Activated CD8-positive, alpha-beta T cell treated with anti-CD3 and anti-CD28 coated beads for 36 hours (primary cell): ENCODE data around the gene RAB34. TPM values are rescaled to one million over a fixed set of nuclear protein-coding genes. Genes with fewer than 3 reads are reported as not detected.

ENCODE experiments used
- ATAC-seq: fragments of 200-7000 bp; cut with Tn5 transposase; one replicate; pipeline ENCODE4 v1.10.0; 2021; ENCODE audit warnings: mild to moderate bottlenecking, moderate library complexity
- CTCF ChIA-PET: fragments of 350-600 bp; sonication (Branson Sonifier 250); formaldehyde crosslinking; loops from one replicate; lab custom pipeline; 2021; ENCODE audit warnings: antibody characterized with exemption; lab: Charles Lee
- POLR2A ChIA-PET: fragments of 350-600 bp; sonication (Branson Sonifier 250); formaldehyde crosslinking; loops from one replicate; lab custom pipeline; 2021; ENCODE audit warnings: antibody characterized with exemption; lab: Charles Lee
- DNase-seq: peaks from one replicate; pipeline ENCODE4 v3.0.0-alpha.2; 2020
- H3K27ac Mint-ChIP-seq: one replicate; pipeline ENCODE4 v1.8.0; 2021; ENCODE audit warnings: mild to moderate bottlenecking, mixed read lengths
- H3K27me3 Mint-ChIP-seq: one replicate; pipeline ENCODE4 v1.8.0; 2021; ENCODE audit warnings: mixed read lengths
- H3K36me3 Mint-ChIP-seq: one replicate; pipeline ENCODE4 v1.8.0; 2021; ENCODE audit warnings: low read depth, mixed read lengths
- H3K4me1 Mint-ChIP-seq: one replicate; pipeline ENCODE4 v1.8.0; 2021; ENCODE audit warnings: low read depth, mixed read lengths
- H3K4me3 Mint-ChIP-seq: one replicate; pipeline ENCODE4 v1.8.0; 2021; ENCODE audit warnings: mild to moderate bottlenecking, moderate library complexity, mixed read lengths
- H3K9me3 Mint-ChIP-seq: one replicate; pipeline ENCODE4 v1.8.0; 2021; ENCODE audit warnings: mixed read lengths
- intact Hi-C: fragments of 100-400 bp; cut with micrococcal nuclease; formaldehyde crosslinking; loops from one replicate; pipeline ENCODE4 v1.10.0; 2022
- total RNA-seq, 2 experiments: library from RNA; stranded (reverse); gene quantifications; one replicate each; pipeline ENCODE4 v1.2.3, GENCODE V29; 2021
- TF ChIP-seq, protein P1 (sequence below): fragments of 200-600 bp; IDR thresholded peaks from one replicate; pipeline ENCODE4 v1.8.0; 2022; ENCODE audit warnings: antibody characterized with exemption, mild to moderate bottlenecking

RAB34 gene
- total RNA-seq, 2 experiments from 2014 or later, result 9.8 to 14.4 TPM

DNA sequence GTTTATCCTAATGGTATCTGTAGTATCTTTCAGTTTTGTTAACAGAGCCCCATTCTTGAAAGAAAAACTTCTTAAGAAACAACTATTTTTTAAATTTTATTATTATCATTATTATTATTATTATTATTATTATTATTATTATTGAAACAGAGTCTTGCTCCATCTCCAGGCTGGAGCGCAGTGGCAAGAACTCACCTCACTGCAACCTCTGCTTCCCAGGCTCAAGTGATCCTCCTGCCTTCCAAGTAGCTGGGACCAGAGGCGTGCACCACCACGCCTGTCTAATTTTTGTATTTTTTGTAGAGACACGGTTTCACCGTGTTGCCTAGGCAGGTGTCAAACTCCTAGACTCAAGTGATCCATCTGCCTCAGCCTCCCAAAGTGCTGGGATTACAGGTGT is 32.3 kb downstream of the RAB34 start:
- no peak overlapping the region for H3K4me3 Mint-ChIP-seq
- ChIA-PET POLR2A (no interaction called here), CTCF (interaction anchor here (1.3 kb wide), 1 partner anchor 26 kb away, joined by 3 read pairs; the partner anchor contains the start of gene PROCA1)
- intact Hi-C loops, result no loop called here
- no peaks in the 10 kb centered on the region for H3K4me1 Mint-ChIP-seq
- no peak overlapping the region for H3K27ac Mint-ChIP-seq
- TF ChIP-seq, protein P1, sequence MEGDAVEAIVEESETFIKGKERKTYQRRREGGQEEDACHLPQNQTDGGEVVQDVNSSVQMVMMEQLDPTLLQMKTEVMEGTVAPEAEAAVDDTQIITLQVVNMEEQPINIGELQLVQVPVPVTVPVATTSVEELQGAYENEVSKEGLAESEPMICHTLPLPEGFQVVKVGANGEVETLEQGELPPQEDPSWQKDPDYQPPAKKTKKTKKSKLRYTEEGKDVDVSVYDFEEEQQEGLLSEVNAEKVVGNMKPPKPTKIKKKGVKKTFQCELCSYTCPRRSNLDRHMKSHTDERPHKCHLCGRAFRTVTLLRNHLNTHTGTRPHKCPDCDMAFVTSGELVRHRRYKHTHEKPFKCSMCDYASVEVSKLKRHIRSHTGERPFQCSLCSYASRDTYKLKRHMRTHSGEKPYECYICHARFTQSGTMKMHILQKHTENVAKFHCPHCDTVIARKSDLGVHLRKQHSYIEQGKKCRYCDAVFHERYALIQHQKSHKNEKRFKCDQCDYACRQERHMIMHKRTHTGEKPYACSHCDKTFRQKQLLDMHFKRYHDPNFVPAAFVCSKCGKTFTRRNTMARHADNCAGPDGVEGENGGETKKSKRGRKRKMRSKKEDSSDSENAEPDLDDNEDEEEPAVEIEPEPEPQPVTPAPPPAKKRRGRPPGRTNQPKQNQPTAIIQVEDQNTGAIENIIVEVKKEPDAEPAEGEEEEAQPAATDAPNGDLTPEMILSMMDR, result no peak
- H3K27me3 Mint-ChIP-seq, result no peaks in the 10 kb centered on the region
- H3K9me3 Mint-ChIP-seq, result no peaks in the 10 kb centered on the region
- peaks cover 68% of the 10 kb centered on the region for H3K36me3 Mint-ChIP-seq
- ATAC-seq (no peak), DNase-seq (no peak)

DNA sequence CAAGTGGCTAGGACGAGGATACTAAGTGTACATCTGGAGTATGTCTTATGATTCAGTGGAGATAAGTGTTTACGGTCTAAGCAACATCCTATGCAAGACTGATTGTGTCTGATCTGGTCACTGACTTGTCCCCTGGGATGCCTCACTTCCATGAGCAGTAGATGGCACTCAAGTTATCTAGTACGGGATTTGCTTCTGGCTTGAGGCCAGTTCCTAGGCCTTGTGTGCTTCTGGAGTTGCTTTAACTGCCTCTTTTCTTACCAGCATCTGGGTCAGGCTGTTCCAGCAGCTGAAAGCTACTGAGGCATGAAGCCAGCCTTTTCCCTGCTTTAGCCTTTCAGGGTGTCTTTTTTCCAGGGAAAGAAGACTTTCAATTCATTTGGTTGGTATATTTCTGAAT is 32.7 kb downstream of the RAB34 start:
- intact Hi-C loops, result no loop called here
- Mint-ChIP-seq H3K4me3 (no peak overlapping the region), H3K27ac (no peak overlapping the region), H3K27me3 (no peaks in the 10 kb centered on the region), H3K9me3 (no peaks in the 10 kb centered on the region), H3K36me3 (peaks cover 64% of the 10 kb centered on the region), H3K4me1 (no peaks in the 10 kb centered on the region)
- TF ChIP-seq, protein P1, result no peak
- ChIA-PET CTCF (no interaction called here), POLR2A (no interaction called here)
- ATAC-seq (no peak), DNase-seq (no peak)

DNA sequence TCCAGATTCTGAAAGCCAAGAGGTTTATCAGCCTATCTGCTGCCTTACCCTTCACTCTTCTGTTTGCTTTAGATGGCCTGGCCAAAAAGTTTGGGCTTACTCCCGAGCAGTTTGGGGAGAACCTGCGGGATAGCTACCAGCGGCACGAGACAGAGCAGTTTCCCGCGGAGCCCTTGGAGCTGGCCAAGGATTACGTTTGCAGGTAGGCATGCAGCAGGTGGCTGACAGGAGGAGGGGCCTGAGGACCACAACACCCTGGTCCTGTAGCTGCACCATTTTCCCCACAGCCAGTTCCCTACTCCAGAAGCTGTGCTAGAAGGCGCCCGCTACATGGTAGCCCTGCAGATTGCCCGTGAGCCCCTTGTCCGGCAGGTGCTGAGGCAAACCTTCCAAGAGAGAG is 35.0 kb downstream of the RAB34 start:
- ATAC-seq (no peak), DNase-seq (no peak)
- TF ChIP-seq, protein P1, result no peak
- intact Hi-C loops, result no loop called here
- Mint-ChIP-seq H3K27me3 (no peaks in the 10 kb centered on the region), H3K27ac (no peak overlapping the region), H3K4me1 (no peaks in the 10 kb centered on the region), H3K9me3 (no peaks in the 10 kb centered on the region), H3K4me3 (no peak overlapping the region), H3K36me3 (peaks cover 55% of the 10 kb centered on the region)
- CTCF ChIA-PET, result interaction anchor here (0.6 to 1.2 kb wide), 3 partner anchors 34 to 67 kb away, joined by 3 to 4 read pairs (median 3); no protein-coding TSS in a partner anchor
- POLR2A ChIA-PET, result interaction anchor here (0.7 to 1.0 kb wide), 4 partner anchors 9 to 27 kb away, joined by 3 to 4 read pairs (median 4); no protein-coding TSS in a partner anchor

DNA sequence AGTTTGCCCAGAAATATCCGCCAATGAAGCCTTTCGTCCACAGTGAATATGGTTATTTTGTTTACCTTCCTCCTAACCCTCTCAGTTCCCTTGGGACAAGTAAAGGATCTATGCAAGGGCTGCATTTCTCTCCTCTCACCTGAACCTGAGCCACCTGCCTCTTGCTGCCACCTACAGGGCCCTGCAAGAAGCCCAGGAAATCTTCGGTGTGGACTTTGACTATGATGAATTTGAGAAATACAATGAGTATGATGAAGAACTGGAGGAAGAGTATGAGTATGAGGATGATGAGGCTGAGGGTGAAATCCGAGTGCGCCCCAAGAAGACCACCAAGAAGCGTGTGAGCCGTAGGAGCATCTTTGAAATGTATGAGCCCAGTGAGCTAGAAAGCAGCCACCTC is 41.7 kb downstream of the RAB34 start:
- H3K27ac Mint-ChIP-seq, result no peak overlapping the region
- ATAC-seq, result peak; percentile 27
- H3K36me3 Mint-ChIP-seq, result peaks cover 63% of the 10 kb centered on the region
- ChIA-PET CTCF (interaction anchor here (1.0 to 6.9 kb wide), 6 partner anchors 14 to 51 kb away, joined by 3 to 66 read pairs (median 4); partner anchors contain the start of genes BLTP2, SDF2 and SUPT6H), POLR2A (interaction anchor here (0.8 to 2.3 kb wide), 3 partner anchors 16 to 36 kb away, joined by 3 to 11 read pairs (median 3); partner anchors contain the start of gene BLTP2)
- TF ChIP-seq, protein P1, result no peak
- no peaks in the 10 kb centered on the region for H3K9me3 Mint-ChIP-seq
- no peaks in the 10 kb centered on the region for H3K27me3 Mint-ChIP-seq
- H3K4me1 Mint-ChIP-seq, result no peaks in the 10 kb centered on the region
- no peak overlapping the region for H3K4me3 Mint-ChIP-seq
- intact Hi-C loops, result no loop called here
- DNase-seq, result peak; percentile 24

DNA sequence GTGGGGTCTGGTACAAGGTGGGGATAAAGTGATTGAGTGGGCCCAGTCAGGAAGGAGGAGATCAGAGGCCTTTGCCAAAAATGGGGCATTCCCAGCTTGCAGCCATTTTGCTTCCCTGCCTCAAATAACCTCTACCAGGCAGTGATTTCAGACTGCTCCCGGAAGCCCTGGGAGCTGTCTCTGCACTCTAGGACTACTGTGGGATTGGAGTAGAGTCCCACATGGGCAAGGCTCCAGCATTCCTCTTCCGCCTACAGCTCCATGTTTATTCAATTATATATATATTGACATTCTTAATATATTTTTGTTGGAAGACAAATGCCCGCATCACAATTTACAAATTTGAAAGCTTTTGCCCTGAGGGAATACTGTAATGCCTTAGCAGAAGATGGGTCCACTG is 42.2 kb downstream of the RAB34 start:
- H3K4me1 Mint-ChIP-seq, result no peaks in the 10 kb centered on the region
- no peak for ATAC-seq
- no peak overlapping the region for H3K4me3 Mint-ChIP-seq
- CTCF ChIA-PET, result interaction anchor here (1.0 to 6.9 kb wide), 6 partner anchors 13 to 51 kb away, joined by 3 to 66 read pairs (median 4); partner anchors contain the start of gene BLTP2
- no peak for DNase-seq
- H3K36me3 Mint-ChIP-seq, result peaks cover 65% of the 10 kb centered on the region
- intact Hi-C loops, result no loop called here
- H3K27me3 Mint-ChIP-seq, result no peaks in the 10 kb centered on the region
- POLR2A ChIA-PET, result interaction anchor here (0.8 to 1.1 kb wide), 3 partner anchors 15 to 35 kb away, joined by 3 read pairs; no protein-coding TSS in a partner anchor
- H3K9me3 Mint-ChIP-seq, result no peaks in the 10 kb centered on the region
- H3K27ac Mint-ChIP-seq, result no peak overlapping the region
- TF ChIP-seq, protein P1, result no peak
